Thyroid gland (tissue), 4 donors: ENCODE data around the gene RABGAP1.

ENCODE experiments used
- POLR2A ChIP-seq, 2 donors: fragments of 450-650 bp; IDR thresholded peaks; one replicate each; pipeline ENCODE4 v1.6.1; 2017; ENCODE audit warnings: antibody characterized with exemption in 2 of 2, mild to moderate bottlenecking in 2 of 2, moderate library complexity in 1 of 2
- TF ChIP-seq, protein P1 (sequence below), 6 experiments: fragments of 200-600 bp in 3 of 6; fragments of 450-650 bp in 3 of 6; sonication (generic) in 3 of 6; IDR thresholded peaks; one replicate each; pipeline ENCODE4 v1.5.1; 2016 to 2019; ENCODE audit warnings: antibody characterized with exemption in 6 of 6, mild to moderate bottlenecking in 2 of 6, inconsistent platforms in 1 of 6, moderate library complexity in 1 of 6

DNA sequence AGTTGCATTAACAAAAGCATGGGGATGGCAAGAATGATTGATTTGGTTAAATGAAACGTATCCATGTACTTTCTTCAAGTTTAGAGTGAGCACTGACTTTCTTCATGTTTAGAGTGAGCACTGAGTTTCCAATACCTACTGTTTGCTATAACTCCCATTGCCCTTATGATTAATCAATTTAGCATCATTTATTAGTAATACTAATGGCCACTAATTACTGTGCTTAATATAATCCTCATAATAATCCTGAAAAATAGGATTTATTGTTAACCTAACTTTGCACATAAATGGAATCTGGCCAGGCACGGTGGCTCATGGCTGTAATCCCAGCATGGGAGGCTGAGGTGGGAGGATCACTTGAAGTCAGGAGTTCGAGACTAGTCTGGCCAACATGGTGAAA lies 70.6 kb downstream of the RABGAP1 start:
- TF ChIP-seq POLR2A (IDR thresholded peaks at IDR 0.05) = no peak
- TF ChIP-seq, protein P1, sequence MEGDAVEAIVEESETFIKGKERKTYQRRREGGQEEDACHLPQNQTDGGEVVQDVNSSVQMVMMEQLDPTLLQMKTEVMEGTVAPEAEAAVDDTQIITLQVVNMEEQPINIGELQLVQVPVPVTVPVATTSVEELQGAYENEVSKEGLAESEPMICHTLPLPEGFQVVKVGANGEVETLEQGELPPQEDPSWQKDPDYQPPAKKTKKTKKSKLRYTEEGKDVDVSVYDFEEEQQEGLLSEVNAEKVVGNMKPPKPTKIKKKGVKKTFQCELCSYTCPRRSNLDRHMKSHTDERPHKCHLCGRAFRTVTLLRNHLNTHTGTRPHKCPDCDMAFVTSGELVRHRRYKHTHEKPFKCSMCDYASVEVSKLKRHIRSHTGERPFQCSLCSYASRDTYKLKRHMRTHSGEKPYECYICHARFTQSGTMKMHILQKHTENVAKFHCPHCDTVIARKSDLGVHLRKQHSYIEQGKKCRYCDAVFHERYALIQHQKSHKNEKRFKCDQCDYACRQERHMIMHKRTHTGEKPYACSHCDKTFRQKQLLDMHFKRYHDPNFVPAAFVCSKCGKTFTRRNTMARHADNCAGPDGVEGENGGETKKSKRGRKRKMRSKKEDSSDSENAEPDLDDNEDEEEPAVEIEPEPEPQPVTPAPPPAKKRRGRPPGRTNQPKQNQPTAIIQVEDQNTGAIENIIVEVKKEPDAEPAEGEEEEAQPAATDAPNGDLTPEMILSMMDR (IDR thresholded peaks at IDR 0.05) = no peak
